ENCODE results near the gene SMIM21. TPM values are rescaled to one million over a fixed set of nuclear protein-coding genes. Genes with fewer than 3 reads are reported as not detected.

Gene SMIM21
- polyA plus RNA-seq, 3 donors, result not detected

DNA sequence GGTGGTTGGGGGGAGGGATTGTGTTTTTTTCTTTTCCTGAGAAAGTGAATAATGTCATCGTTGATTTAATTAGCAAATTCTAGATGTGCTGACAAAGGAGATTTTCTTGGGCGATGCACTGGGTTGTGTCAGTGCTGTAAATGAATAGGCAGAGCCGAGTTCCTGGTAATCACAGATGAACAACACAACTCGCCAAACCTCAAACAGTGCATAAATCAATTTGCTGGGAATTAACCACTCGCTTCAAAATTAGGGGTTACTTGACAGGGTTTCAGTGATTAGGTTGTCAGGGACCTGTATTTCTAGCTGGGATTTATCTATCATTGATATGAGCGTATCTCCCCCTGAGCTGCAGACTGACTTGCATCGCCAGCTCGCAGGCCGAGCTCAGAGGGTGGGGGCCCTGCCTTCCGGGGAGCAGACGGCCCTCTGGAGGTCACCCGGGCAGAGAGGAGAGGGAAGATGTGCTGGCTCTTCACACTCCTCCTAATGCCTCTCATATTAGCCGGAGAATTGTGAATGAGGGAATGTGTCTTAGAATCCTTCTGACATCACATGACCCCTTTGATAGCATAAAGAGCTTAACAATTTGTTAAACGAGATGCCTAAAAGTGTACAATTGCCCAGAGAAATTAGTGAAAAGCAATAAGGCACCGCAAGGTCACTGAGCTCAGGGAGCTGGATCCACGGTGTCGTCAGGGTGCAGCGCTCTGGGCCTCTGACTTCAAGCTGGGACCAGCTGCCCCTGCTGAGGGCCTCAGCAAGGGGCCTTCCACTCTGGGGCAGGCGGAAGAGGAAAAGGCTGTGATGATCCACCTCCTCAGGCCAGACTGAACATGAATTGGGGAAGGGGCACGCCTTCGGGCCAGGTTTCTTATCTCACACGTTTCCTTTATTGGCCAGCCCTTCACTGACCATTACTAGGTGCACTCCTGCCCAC, 48.9 kb downstream of the SMIM21 start:
- 96% methylated on average over 11 of the region's 22 CpGs for WGBS (ENCODE audit: insufficient coverage)
- no peak overlapping the region for H3K4me3 Mint-ChIP-seq
- Histone ChIP-seq H3K9ac (ENCODE audit: insufficient read depth, low read length, poor library complexity, severe bottlenecking) (no peak overlapping the region), H3K4me3 (replicated peaks in 1 of 3; ENCODE audit: low read depth in 2 of 3, low read length in 3 of 3) (no peak overlapping the region), H3K27ac (ENCODE audit: low read depth in 1 of 2, low read length in 2 of 2) (no peak overlapping the region), H3K4me2 (replicated peaks; ENCODE audit: extremely low read depth, low read length, poor library complexity, severe bottlenecking) (no peak overlapping the region), H2AFZ (ENCODE audit: insufficient read depth, low read depth, low read length, poor library complexity, severe bottlenecking) (no peak overlapping the region), H3K4me1 (ENCODE audit: control insufficient read depth in 1 of 2, insufficient read depth in 2 of 2, low read length in 2 of 2) (no peaks in the 10 kb centered on the region), H3K79me2 (ENCODE audit: insufficient read depth, low read length) (no peaks in the 10 kb centered on the region), H3K9me3 (replicated peaks in 1 of 2; ENCODE audit: control insufficient read depth in 1 of 2, insufficient read depth in 1 of 2, low read length in 2 of 2) (no peaks in the 10 kb centered on the region), H3K36me3 (replicated peaks in 1 of 2; ENCODE audit: control insufficient read depth in 1 of 2, insufficient read depth in 2 of 2, low read length in 2 of 2) (no peaks in the 10 kb centered on the region), H4K20me1 (ENCODE audit: insufficient read depth, low read length) (no peaks in the 10 kb centered on the region), H3K27me3 (ENCODE audit: control insufficient read depth in 2 of 2, insufficient read depth in 2 of 2, low read length in 2 of 2) (no peaks in the 10 kb centered on the region)
- no peaks in the 10 kb centered on the region for H3K36me3 Mint-ChIP-seq
- H3K27me3 Mint-ChIP-seq (ENCODE audit: low read depth in 3 of 3), result peaks cover 1 to 6% (median 2%) of the 10 kb centered on the region in 3 donors
- H3K4me1 Mint-ChIP-seq, result no peaks in the 10 kb centered on the region
- intact Hi-C loops (cut with micrococcal nuclease), result no loop called here
- DNase-seq, result no peak
- H3K9me3 Mint-ChIP-seq, result peaks cover 0 to 4% (median 2%) of the 10 kb centered on the region in 7 donors
- TF ChIP-seq, protein P1, sequence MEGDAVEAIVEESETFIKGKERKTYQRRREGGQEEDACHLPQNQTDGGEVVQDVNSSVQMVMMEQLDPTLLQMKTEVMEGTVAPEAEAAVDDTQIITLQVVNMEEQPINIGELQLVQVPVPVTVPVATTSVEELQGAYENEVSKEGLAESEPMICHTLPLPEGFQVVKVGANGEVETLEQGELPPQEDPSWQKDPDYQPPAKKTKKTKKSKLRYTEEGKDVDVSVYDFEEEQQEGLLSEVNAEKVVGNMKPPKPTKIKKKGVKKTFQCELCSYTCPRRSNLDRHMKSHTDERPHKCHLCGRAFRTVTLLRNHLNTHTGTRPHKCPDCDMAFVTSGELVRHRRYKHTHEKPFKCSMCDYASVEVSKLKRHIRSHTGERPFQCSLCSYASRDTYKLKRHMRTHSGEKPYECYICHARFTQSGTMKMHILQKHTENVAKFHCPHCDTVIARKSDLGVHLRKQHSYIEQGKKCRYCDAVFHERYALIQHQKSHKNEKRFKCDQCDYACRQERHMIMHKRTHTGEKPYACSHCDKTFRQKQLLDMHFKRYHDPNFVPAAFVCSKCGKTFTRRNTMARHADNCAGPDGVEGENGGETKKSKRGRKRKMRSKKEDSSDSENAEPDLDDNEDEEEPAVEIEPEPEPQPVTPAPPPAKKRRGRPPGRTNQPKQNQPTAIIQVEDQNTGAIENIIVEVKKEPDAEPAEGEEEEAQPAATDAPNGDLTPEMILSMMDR (IDR thresholded peaks at IDR 0.05), result no peak
- no peak overlapping the region for H3K27ac Mint-ChIP-seq

GRCh38 chr18:75377926-75378325, 49.6 kb downstream of the SMIM21 start:
- H3K36me3 Mint-ChIP-seq, result no peaks in the 10 kb centered on the region
- 96% methylated on average over 10 of the region's 10 CpGs for WGBS (ENCODE audit: insufficient coverage)
- intact Hi-C loops (cut with micrococcal nuclease), result no loop called here
- no peaks in the 10 kb centered on the region for H4K20me1 ChIP-seq (ENCODE audit: insufficient read depth, low read length)
- peaks cover 0 to 4% (median 3%) of the 10 kb centered on the region in 7 donors for H3K9me3 Mint-ChIP-seq
- no peaks in the 10 kb centered on the region for H3K79me2 ChIP-seq (ENCODE audit: insufficient read depth, low read length)
- no peaks in the 10 kb centered on the region for H3K4me1 Mint-ChIP-seq
- no peak overlapping the region for H2AFZ ChIP-seq (ENCODE audit: insufficient read depth, low read depth, low read length, poor library complexity, severe bottlenecking)
- H3K27ac ChIP-seq (ENCODE audit: low read depth in 1 of 2, low read length in 2 of 2), result no peak overlapping the region
- peaks cover 1 to 3% (median 2%) of the 10 kb centered on the region in 3 donors for H3K27me3 Mint-ChIP-seq (ENCODE audit: low read depth in 3 of 3)
- no peak overlapping the region for H3K4me3 Mint-ChIP-seq
- H3K4me3 ChIP-seq (replicated peaks in 1 of 3; ENCODE audit: low read depth in 2 of 3, low read length in 3 of 3), result no peak overlapping the region
- no peak for DNase-seq
- no peaks in the 10 kb centered on the region for H3K27me3 ChIP-seq (ENCODE audit: control insufficient read depth in 2 of 2, insufficient read depth in 2 of 2, low read length in 2 of 2)
- H3K36me3 ChIP-seq (replicated peaks in 1 of 2; ENCODE audit: control insufficient read depth in 1 of 2, insufficient read depth in 2 of 2, low read length in 2 of 2), result no peaks in the 10 kb centered on the region
- H3K9me3 ChIP-seq (replicated peaks in 1 of 2; ENCODE audit: control insufficient read depth in 1 of 2, insufficient read depth in 1 of 2, low read length in 2 of 2), result peaks cover 0 to 2% of the 10 kb centered on the region in 2 donors
- H3K27ac Mint-ChIP-seq, result no peak overlapping the region
- H3K4me2 ChIP-seq (replicated peaks; ENCODE audit: extremely low read depth, low read length, poor library complexity, severe bottlenecking), result no peak overlapping the region
- no peak overlapping the region for H3K9ac ChIP-seq (ENCODE audit: insufficient read depth, low read length, poor library complexity, severe bottlenecking)
- no peaks in the 10 kb centered on the region for H3K4me1 ChIP-seq (ENCODE audit: control insufficient read depth in 1 of 2, insufficient read depth in 2 of 2, low read length in 2 of 2)
- TF ChIP-seq, protein P1 (IDR thresholded peaks at IDR 0.05), result no peak
